Embryonic facial prominence (tissue), 1 donor: ENCODE data around the gene NRXN2.

Source experiments
- DNase-seq: peaks from one replicate; pipeline ENCODE4 v3.0.0-alpha.2; 2016; ENCODE audit errors: extremely low spot score

The NRXN2 gene

DNA sequence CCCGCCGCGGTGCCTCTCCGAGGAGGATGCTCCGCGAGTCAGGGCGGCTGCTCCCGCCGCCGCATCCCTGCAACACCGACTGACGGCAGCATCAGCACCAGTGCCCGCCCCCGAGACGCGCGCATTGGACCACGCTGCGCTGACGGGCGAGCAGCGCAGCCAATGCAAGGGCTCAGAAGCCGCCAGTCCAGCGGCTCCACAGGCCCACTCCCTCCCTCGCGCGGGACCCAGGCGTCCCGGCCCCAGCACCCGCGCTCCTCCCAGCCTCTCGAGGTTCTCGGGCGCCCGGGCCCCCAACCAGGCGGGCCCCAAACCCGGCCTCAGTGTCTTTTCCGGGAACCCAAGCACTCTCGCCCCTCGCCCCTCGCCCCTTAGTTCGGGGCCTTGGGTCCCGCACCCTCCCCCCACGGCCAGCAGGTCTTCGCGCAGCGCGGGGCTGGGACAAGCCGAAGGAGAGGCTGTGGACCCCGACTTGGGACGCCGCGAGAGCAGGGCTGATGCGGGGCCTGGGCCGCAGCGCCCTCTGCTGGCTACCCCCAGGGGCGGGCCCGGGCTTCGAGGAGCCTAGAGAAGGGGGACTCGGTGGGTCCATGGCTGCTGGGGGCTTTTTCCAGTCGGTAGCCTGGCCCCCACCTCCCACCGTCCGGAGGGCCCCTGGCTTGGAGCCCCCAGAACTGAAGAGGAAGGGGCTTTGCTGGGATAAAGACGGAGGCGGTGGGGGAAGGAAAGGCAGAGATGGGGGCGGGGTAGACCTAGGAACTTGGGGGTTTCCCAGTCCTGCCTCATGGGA lies at the start of gene NRXN2:
TSS of gene NRXN2 (minus strand) at position 81 of the 790 bp plus-strand sequence. CDS start 9,498 bp downstream, outside the sequence.
- peak; percentile 46 for DNase-seq

DNA sequence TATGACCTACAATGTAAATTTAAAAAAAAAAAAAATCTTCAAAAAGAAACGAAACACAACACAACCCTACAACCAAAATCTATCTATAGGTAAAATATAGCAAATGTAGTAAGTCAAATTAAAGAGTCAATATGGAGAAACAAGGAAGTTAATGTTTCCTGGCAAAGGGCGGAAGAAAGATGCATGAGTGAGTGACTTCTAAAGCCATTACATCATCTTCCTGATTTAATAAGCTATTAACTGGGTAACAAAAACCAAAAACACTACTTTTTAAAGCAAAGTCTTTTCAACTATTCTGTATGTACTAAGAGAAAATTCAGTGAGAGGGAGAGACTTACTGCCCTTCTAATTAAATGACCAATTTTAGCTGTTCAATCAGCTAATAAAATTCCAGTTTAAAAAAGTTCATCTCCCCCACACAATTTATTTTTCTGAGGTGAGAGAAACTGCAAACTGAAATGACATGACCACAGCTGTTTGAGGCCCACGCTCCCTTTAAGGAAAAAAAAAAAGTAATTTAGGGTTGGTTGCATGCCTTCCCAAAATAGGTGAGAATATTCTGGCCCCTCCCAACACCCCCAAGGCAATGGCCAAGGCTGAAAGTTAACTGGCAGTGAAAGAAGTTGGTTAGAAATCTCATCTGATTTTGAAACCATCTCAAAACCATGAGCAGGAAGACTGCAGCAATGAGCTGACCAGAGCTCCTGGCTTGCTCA lies 49.5 kb upstream of the NRXN2 start:
- no peak for DNase-seq

DNA sequence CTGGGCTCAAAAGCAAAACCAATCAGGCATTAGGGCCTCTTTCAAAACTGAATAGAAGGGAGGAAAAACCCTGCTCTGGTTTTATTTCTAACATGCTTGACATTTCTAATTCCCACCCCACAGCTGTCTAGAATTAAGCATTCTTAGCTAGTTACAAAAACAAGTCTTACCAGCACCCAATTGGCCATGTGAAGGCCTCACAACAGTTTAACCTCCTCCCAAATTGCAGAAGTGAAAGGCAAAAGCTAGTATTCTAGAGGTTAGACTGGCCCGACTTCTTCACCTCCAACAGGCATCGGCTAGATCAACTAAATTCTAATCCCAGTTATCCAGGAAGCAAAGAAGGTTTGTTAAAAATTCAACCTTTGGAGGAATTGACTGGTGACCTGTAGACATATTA lies 48.9 kb upstream of the NRXN2 start:
- no peak for DNase-seq

DNA sequence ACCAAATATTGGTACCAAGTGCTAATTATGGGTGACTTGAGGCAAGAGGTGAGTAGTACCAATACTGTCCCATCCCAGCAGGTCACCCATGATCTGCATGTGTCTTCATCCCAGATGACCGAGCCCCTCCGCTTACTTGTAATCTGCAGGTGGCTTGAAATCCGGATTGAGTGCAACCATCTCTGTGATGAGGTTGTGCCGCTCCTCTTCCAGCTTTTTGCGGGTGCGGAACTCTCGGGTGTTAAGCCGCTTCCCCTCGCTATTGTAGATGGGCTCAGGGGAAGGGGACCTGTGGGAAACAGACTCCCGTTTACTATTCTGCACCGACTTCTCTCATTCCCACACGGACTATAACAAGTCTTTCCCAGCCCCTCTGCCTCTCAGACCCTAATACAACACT lies 47.1 kb upstream of the NRXN2 start:
- DNase-seq: no peak

DNA sequence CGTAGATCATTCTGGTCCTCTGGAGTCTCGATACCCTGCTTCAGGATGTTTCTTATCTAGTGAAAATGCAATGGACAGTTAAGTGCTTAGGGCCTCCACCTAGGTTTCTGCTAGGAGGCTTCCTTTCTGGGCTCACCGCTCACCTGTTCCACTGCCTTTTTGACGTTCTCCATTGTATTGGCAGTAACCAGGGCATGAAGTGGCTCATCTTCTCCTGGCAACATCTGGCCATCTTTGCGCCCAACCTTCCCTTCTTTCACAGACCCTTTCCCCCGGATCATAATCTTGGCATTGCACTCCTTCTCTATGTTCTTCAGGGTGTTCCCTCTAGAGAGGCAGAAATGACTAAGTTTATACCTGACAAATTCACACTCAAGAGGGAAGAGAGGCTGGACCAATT lies 46.3 kb upstream of the NRXN2 start:
- no peak for DNase-seq

DNA sequence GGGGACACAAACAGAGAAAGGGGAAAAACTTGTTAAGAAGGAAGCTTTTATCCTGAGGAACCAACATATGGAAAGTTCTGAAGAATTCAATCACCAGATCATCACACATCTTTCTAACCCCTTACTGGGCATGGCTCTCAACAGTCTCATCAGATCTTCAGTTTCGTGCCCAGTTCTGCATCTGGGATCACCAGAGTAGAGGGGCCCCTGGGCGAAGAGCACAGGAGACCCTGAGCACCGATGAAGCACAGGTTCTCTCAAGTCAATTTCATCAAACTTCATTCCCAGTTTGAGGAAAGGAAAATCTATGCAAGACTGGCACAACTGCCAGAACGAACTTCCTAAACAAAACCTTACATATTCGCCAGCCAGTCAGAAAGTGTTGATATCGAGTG lies 45.3 kb upstream of the NRXN2 start:
- no peak for DNase-seq

DNA sequence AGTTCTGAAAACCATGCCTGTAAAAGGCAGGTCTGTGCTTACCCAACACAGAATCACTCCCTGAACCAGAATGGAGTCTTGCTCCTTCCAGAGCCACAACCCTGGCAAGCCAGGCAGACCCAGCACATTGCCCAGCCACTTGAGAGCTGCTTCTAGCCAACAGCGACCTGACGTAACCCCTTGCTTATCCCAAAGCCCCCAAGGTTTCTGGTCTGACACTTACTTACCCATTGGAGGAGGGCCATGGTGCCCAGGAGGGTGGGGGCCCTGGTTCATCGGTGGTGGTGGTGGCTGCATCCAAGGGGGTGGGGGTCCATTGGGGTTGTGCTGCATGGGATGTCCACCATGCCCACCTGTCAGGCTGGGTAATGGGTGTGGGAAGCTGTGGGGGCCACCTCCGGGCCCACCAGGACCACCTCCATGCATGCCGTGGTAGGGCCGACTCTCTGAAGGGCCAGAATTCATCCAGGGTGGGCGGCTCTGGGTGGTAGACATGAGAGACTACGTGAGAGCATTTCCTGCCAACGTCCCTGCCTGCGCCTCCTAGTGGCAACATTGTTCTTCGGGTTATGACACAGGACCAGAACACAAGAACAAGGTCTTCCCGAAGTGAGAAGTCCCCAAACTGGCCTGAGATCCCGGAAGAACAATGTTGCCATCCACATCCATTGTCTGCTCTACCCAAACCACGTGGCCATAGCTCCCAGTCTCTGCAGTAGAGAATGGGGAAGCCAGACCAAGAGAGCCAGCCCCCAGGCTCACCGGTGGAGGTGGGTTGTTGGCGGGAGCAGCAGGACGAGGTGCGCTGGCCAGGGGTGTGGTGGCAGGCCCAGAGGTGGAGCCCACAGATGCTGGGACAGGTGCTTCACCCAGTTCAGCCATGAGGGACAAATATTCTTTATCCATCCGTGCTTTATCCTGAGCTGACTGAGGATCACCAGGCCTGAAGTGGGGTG lies 44.6 kb upstream of the NRXN2 start:
- DNase-seq: no peak

DNA sequence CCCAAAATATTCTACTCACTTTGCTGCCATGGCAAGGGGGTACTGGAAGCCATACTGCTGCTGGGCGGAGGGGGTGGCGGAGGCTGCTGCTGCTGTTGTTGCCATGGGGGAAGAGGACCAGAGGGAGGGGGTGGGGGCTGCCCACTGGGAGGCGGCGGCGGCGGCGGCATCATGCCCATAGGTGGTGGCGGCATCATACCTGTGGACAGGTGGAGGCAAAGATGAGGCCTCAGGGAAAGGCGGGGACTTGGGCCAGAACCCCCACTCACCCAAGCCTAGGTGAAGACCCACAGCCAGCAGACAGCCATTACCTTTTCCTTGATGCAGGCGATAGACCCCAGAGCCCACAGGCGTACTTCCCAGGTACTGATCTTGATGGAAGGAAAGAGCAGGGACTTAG lies 43.9 kb upstream of the NRXN2 start:
- no peak for DNase-seq

DNA sequence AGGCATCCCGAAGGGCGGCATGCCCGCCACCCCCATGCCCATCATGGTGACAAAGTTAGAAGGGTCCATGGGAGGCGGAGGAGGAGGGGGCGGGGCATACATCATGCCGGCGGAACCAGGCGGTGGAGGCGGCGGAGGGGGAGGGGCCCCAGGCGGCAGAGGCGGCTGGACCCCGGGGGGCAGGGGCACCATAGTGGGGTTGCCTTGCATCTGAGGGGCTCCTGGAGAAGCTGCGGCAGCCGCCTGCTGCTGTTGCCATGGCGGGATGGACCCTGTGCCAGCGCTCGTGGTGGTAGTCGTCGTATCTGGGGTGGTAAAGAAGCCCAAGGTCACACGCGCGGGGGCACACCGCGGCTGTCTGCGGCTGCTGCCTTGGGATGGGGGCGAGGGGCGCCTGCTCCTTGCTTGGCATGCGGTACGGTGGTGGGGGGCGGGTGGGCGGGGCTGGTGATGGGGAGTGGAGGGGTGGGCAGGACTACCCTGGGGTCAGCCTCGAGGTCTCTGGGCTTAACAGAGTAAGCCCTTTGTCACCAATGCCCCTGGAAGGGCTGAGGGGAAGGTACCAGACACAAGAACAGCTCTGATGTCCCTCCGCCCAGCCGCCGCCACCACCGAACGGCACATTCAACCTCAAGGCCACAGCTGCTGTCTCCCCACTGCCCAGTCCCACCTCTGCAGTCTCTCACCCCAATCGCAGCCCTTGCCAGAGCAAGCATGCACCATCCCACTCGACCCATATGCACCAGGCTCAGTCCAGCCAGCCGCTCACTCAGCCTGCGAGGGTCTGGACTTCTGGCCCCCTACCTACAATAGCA lies 43.1 kb upstream of the NRXN2 start:
- DNase-seq: no peak

DNA sequence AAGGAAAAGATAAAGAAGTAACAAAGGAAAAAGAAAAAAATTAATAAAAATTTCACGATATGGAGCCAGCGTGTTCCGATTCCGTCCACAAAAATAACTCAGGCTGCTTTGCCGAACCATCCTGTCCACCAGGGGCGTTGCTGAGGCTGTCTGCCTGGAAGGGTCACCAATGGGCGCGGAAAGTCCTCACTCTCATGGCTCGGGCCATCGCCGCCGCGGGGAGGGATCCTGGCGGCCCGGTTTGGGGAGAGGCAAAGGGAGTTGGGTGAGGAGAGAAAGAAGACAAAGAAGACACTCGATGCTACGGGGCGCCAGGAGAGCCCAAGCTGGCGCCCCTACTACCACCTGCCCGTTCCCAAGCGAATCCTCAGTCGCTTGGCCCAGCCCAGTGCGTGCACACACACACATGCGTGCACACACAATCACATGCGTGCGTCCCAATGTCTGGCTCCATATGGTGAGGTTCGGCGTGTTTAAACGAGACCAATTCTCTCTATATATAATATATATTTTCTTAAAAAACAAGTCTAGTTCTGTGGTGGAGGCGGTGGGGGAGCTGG lies 42.4 kb upstream of the NRXN2 start:
- no peak for DNase-seq

DNA sequence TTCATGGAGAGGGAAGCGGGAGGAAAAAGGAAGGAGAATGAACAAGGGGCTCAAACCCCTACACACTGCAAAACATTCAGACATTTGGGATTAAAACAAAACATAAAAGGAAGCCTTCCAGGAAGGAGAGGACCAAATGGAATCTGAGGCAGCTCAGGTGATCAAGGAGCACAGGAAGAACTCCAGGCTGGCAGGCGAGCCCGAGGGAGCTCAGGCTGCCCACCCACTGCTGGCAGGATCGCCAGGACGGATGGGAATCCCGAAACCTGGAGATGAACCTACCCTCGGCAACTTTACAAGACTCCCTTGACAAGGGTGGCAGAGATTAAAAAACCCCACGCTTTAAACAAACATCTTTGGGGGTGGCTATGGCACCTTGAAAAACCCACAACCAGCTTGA lies 41.8 kb upstream of the NRXN2 start:
- no peak for DNase-seq

DNA sequence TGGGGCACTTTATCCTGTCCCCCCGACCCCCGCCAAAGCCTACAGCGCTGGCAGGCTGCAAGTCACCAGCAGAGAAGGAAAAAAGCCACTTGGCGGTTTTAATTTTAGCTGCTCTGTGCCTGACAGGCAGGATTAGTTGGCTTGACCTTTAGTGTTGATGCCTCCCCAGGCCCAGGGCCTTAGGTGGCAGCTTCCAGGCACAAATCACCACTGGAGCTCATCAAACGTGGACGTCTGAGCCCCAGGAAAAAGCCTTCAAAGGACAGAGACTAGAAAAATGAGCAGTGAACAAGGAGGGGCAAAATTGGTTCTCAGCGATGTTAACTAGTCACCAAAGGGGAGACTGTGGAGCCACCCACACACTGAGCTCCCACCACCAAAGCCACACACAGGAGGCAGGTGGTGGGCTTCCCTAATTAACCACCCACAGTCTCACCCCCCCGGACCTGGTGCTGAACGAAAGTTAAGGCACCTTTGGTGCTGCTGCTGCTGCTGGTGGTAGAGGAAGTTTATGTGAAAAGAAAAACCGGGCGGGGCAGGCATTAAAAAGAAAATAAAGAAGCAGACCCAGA lies 41.1 kb upstream of the NRXN2 start:
- DNase-seq: no peak

DNA sequence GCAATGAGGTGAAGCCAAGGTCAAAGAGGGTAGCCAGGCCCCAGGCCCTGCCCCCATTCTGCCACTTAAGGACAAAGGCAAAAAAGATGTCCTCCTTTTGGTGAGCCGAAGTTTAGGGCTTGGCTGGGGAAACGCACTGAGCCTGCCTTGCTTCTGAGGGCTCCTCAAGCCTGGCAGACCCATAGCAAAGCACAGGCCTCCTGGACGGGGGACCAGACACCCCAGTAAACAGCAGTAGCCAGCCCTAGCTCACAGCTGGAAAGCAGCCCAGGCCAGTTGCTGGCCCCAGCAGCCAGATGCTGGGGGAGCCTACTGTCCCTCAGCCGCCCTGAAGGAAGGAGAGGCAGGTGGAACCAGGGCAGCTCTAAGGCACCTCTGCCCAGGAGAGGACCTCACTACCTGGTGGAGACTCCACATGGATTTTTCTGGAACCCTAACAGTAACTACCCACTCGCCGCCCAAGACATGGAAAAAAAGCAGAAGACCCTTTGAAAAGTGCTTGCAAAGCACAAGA lies 40.6 kb upstream of the NRXN2 start:
- no peak for DNase-seq

DNA sequence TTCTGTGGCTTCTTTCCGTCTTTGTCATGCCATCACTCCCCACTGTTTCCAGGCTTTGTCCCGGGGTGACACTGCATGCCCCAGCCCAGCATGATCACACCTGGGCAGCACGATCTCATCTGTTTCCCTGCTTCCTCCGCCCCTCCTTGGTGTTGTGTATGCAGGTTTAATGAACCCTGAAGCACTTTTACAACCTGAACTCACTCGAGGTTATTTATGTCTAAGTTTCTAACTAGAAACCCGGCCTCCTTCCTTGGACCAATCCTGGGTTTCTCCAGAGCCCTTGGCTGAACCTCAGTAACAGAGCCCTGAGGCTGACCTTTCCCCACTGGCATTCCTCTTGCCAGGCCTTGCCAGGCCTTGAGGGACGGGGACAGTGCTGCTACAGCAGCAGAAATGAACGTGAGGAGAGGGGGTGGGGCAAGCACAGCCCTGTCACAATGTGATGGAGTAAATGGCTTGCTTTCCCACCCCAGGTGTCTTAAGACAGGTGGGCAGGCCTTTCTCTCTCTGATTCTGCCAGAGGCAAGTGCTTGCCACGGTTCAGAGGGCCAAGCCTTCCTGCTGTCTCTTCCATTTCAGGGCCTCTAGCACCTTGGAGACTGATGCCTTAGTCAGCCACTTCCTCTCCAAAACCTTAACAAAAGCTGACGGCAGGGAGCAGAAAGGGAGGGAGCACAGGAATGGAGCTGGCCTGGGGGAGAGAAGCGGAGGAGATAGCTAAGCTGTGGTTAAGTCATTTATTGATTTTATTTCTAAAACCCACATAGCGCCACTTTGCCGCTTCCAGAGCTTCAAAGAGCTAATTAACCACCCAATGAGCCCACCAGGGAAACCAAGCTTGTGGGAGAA lies 39.9 kb upstream of the NRXN2 start:
- no peak for DNase-seq

DNA sequence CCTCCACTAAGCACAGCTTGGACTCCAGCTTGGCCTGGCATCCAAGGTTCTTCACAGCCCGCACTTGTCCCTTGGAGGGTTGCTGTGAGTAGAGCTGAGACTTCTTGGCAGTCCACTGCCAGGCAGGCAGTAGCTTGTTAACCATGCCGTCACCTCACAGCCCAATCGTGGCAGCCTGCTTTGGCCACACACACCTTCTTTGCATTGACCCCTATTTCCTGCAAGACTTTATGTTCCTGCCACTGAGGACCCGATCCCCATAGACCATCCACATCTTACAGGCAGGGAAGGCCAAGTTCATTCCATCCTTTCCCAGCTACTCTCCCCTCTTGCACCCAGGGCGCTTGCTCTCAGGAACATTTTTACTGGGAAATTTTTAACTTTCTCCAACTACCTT lies 39.3 kb upstream of the NRXN2 start:
- no peak for DNase-seq

DNA sequence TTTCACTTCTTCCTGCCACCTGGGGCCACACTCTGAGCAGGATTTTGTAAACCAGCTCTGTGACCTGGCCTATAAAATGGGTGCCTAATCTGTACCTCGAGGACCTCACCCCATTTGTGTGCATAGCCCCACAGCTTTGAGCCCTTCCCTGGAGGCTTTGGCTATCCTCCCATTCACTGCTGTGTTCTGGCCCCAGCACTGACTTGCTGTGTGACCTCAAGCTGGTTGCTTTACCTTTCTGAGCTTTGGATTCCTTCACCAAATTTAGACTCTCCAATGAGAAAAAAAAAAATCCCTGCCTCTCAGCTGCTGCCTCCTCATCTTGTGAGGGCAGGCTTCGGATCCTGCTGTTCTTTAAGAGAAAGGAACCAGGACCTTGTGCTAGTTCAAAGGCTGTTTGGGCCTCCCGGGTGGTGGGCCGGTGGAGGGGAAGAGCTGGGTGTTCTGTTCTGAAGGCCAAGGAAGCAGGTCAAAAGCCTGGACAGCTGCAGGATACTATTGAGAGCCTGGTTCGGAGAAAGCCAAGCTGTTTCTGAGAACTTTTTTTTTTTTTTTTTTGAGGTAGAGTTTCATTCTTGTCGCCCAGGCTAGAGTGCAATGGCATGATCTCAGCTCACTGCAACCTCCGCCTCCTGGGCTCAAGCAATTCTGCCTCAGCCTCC lies 37.9 kb upstream of the NRXN2 start:
- DNase-seq: no peak

DNA sequence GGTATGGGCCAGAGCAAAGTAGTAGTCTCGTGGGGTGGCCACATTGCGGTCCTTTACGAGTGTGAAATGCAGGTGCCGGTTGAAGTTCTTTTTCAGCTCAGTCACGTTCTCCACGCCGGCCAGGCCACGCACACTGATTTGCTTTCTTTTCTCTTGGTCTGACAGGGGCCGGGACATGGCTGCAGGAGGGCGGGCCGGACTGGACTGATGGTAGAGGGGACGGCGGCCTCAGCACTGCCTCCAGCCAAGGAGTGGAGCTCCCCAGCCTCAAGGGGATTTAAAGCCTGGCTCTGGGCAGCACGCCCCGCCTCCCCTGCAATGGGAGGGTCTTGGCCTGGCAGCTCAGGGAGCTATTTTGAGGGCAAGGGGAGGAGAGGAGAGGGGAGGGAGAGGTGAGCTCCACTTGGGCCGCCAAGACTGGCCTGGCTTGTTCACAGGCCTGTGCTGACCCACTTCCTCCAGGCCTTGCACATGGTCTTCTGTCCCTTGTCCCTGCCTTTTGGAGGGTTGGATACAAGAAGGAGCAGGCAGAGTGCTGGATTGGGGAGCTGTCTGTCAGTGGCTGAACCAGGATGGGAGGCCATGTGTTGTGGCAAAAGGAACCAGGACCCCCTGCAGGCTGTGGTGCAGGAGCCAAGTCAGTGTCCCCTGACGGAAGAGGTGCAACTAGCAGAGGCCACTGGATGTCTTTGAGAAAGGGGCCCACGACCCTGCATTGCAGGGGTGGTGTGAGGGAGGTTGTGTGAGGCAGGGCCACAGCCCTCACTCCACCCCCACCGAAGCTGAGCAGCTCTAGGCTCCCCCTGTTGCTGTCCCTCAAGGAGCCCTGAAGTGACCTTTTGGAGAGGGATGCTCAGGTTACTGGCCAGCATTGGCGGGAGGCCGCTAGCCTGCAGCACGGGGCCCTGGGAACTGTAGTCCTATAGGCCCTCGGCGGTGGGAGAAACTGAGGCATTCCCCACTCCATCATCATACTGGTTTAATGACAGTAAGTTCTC lies 37.0 kb upstream of the NRXN2 start, which contains the start of gene PYGM:
TSS of gene PYGM (minus strand) at position 253 of the 998 bp plus-strand sequence. CDS start at position 177, 76 bp downstream.
- no peak for DNase-seq
